ENCODE results near the gene CD79A. TPM values are rescaled to one million over a fixed set of nuclear protein-coding genes. Genes with fewer than 3 reads are reported as not detected.

Gene CD79A
- total and polyA plus RNA-seq, 7 donors: 1.8 to 169 (median 3.6) TPM; not detected in 4

- TF ChIP-seq EP300 (IDR thresholded peaks at IDR 0.05) (no peak), POLR2A (IDR thresholded peaks at IDR 0.05) (no peak), POLR2AphosphoS5 (IDR thresholded peaks at IDR 0.05) (no peak)
- TF ChIP-seq, protein P1, sequence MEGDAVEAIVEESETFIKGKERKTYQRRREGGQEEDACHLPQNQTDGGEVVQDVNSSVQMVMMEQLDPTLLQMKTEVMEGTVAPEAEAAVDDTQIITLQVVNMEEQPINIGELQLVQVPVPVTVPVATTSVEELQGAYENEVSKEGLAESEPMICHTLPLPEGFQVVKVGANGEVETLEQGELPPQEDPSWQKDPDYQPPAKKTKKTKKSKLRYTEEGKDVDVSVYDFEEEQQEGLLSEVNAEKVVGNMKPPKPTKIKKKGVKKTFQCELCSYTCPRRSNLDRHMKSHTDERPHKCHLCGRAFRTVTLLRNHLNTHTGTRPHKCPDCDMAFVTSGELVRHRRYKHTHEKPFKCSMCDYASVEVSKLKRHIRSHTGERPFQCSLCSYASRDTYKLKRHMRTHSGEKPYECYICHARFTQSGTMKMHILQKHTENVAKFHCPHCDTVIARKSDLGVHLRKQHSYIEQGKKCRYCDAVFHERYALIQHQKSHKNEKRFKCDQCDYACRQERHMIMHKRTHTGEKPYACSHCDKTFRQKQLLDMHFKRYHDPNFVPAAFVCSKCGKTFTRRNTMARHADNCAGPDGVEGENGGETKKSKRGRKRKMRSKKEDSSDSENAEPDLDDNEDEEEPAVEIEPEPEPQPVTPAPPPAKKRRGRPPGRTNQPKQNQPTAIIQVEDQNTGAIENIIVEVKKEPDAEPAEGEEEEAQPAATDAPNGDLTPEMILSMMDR (IDR thresholded peaks at IDR 0.05): no peak
- Histone ChIP-seq H3K36me3 (peaks cover 30 to 91% (median 55%) of the 10 kb centered on the region in 4 donors), H3K4me1 (no peaks in the 10 kb centered on the region), H3K4me3 (no peak overlapping the region), H3K9me3 (no peaks in the 10 kb centered on the region), H3K27ac (no peak overlapping the region), H3K27me3 (no peaks in the 10 kb centered on the region)
- 84 to 95% methylated on average over 19 of the region's 19 CpGs for WGBS, 2 donors
- intact Hi-C loops (cut with DNase I): no loop called here
- no peak for DNase-seq
Measured at GRCh38 chr19:41903193-41903953, 26.3 kb downstream of the CD79A start.

- H3K27ac ChIP-seq: no peak overlapping the region
- 23 to 69% methylated on average over 30 of the region's 30 CpGs for WGBS, 2 donors
- intact Hi-C loops (cut with DNase I): no loop called here
Measured at GRCh38 chr19:41904118-41904870, 27.2 kb downstream of the CD79A start.

DNA sequence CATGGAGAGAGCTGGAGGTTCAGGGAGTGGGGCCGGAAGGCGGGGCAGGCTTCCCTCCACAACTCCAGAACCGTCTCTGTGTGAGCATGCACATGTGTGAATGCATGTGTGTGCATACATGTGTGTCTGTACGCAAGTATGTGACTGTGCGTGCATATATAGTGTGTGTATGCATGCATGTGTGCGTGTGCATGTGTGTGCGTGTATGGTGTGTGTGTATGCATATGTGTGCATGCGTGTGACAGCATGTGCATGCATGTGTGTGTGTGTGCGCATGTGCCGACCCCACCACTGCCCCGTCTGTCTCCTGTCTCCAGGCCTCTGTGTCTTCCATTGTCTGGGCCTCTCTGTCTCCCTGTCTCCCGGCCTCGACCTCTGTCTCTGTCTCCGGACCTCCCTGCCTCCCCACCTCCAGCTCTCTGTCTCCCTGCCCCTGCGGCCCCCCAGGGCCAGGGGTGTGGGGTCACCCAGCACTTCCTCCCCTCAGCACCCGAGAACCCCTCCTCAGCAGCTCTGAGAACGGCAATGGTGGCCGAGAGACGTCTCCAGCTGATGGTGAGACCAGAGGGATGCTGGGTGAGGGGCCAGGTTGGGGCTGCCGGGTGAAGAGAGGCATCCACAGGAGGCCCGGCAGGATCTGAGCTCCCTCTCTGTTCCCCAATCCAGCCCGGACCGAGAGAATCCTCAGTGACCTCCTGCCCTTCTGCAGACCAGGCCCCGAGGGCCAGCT lies 28.4 kb downstream of the CD79A start:
- DNase-seq: no peak
- H3K27ac ChIP-seq: no peak overlapping the region
- H3K36me3 ChIP-seq: peaks cover 27 to 71% (median 45%) of the 10 kb centered on the region in 4 donors
- intact Hi-C loops (cut with DNase I): no loop called here
- H3K4me3 ChIP-seq: no peak overlapping the region
- no peaks in the 10 kb centered on the region for H3K27me3 ChIP-seq
- WGBS, 2 donors: 49 to 85% methylated on average over 24 of the region's 24 CpGs
- H3K9me3 ChIP-seq: no peaks in the 10 kb centered on the region
- H3K4me1 ChIP-seq: no peaks in the 10 kb centered on the region
- TF ChIP-seq POLR2A (IDR thresholded peaks at IDR 0.05) (no peak), POLR2AphosphoS5 (IDR thresholded peaks at IDR 0.05) (no peak), EP300 (IDR thresholded peaks at IDR 0.05) (no peak)
- TF ChIP-seq, protein P1 (IDR thresholded peaks at IDR 0.05): no peak

More at GRCh38 chr19:41904118-41904870, 27.2 kb downstream of the CD79A start:
- TF ChIP-seq EP300 (IDR thresholded peaks at IDR 0.05) (no peak), POLR2A (IDR thresholded peaks at IDR 0.05) (peak in 1 of 2 donors; percentile 41)
- H3K27me3 ChIP-seq: no peaks in the 10 kb centered on the region
- DNase-seq: no peak
- no peak overlapping the region for H3K4me3 ChIP-seq
- no peaks in the 10 kb centered on the region for H3K4me1 ChIP-seq
- H3K36me3 ChIP-seq: peaks cover 30 to 82% (median 49%) of the 10 kb centered on the region in 4 donors
- no peaks in the 10 kb centered on the region for H3K9me3 ChIP-seq

- TF ChIP-seq, protein P1 (IDR thresholded peaks at IDR 0.05): no peak
- no peak for TF ChIP-seq EP300 (IDR thresholded peaks at IDR 0.05)
- TF ChIP-seq POLR2AphosphoS5 (IDR thresholded peaks at IDR 0.05): no peak
- TF ChIP-seq POLR2A (IDR thresholded peaks at IDR 0.05): no peak
- intact Hi-C loops (cut with DNase I): no loop called here
- WGBS, 2 donors: 67 to 82% methylated on average over 9 of the region's 9 CpGs
- Histone ChIP-seq H3K36me3 (peaks cover 26 to 62% (median 43%) of the 10 kb centered on the region in 4 donors), H3K27me3 (peaks cover 0 to 5% (median 0%) of the 10 kb centered on the region in 3 donors), H3K4me1 (no peaks in the 10 kb centered on the region), H3K9me3 (no peaks in the 10 kb centered on the region), H3K27ac (no peak overlapping the region), H3K4me3 (no peak overlapping the region)
- DNase-seq: no peak
Measured at GRCh38 chr19:41906271-41906670, 29.2 kb downstream of the CD79A start.

Data from sigmoid colon (tissue), 7 donors.